HEK293T (cell line): ENCODE measurements around the gene TMEM209.

Source experiments
- CTCF ChIA-PET: fragments of 350-600 bp; formaldehyde crosslinking; extraction: SDS; loops from one replicate; lab custom pipeline; 2021; ENCODE audit warnings: antibody characterized with exemption, inconsistent platforms; lab: Yijun Ruan, JAX
- POLR2A ChIA-PET: fragments of 350-600 bp; formaldehyde crosslinking; extraction: SDS; loops from one replicate; lab custom pipeline; 2020; ENCODE audit warnings: antibody characterized with exemption, inconsistent platforms; lab: Yijun Ruan, JAX
- DNase-seq: peaks from one replicate; pipeline ENCODE4 v3.0.0; 2012; ENCODE audit warnings: mixed read lengths; ENCODE audit errors: extremely low spot score
- ARNT ChIP-seq: fragments of 450-650 bp; IDR thresholded peaks from 2 replicates; pipeline ENCODE4 v1.6.1; 2017; ENCODE audit warnings: mild to moderate bottlenecking
- BHLHE40 ChIP-seq: fragments of 450-650 bp; IDR thresholded peaks from 2 replicates; pipeline ENCODE4 v1.6.1; 2016; ENCODE audit warnings: mild to moderate bottlenecking, moderate library complexity, borderline replicate concordance
- CTBP1 ChIP-seq: fragments of 450-650 bp; IDR thresholded peaks from 2 replicates; pipeline ENCODE4 v1.6.1; 2016; ENCODE audit warnings: borderline replicate concordance
- ELF4 ChIP-seq: fragments of 450-650 bp; IDR thresholded peaks from 2 replicates; pipeline ENCODE4 v1.6.1; 2017; ENCODE audit warnings: antibody characterized with exemption
- FOXA1 ChIP-seq: fragments of 450-650 bp; IDR thresholded peaks from 2 replicates; pipeline ENCODE4 v1.6.1; 2016; ENCODE audit warnings: mild to moderate bottlenecking
- FOXK2 ChIP-seq: fragments of 450-650 bp; IDR thresholded peaks from 2 replicates; pipeline ENCODE4 v1.6.1; 2016; ENCODE audit warnings: mild to moderate bottlenecking
- FOXM1 ChIP-seq: fragments of 450-650 bp; IDR thresholded peaks from 2 replicates; pipeline ENCODE4 v1.6.1; 2017; ENCODE audit warnings: mild to moderate bottlenecking, borderline replicate concordance
- HDGF ChIP-seq: fragments of 450-650 bp; IDR thresholded peaks from 2 replicates; pipeline ENCODE4 v1.6.1; 2017; ENCODE audit warnings: antibody characterized with exemption, borderline replicate concordance
- L3MBTL2 ChIP-seq: fragments of 450-650 bp; conservative IDR thresholded peaks from 2 replicates; pipeline ENCODE4 v1.6.1; 2016; ENCODE audit warnings: mild to moderate bottlenecking
- LEF1 ChIP-seq: fragments of 450-650 bp; IDR thresholded peaks from 2 replicates; pipeline ENCODE4 v1.6.1; 2017; ENCODE audit warnings: mild to moderate bottlenecking, borderline replicate concordance
- NFRKB ChIP-seq: fragments of 450-650 bp; IDR thresholded peaks from 2 replicates; pipeline ENCODE4 v1.6.1; 2016; ENCODE audit warnings: mild to moderate bottlenecking, moderate library complexity
- SP1 ChIP-seq: fragments of 450-650 bp; IDR thresholded peaks from 2 replicates; pipeline ENCODE4 v1.6.1; 2017
- SUZ12 ChIP-seq: fragments of 450-650 bp; IDR thresholded peaks from 2 replicates; pipeline ENCODE4 v1.6.1; 2016; ENCODE audit warnings: mild to moderate bottlenecking
- TARDBP ChIP-seq: fragments of 450-650 bp; IDR thresholded peaks from 2 replicates; pipeline ENCODE4 v1.6.1; 2016
- ZNF384 ChIP-seq: fragments of 450-650 bp; IDR thresholded peaks from 2 replicates; pipeline ENCODE4 v1.6.1; 2016
- TF ChIP-seq, protein P1 (sequence below): fragments of 450-650 bp; IDR thresholded peaks from 2 replicates; pipeline ENCODE4 v1.6.1; 2016

The TMEM209 gene

DNA sequence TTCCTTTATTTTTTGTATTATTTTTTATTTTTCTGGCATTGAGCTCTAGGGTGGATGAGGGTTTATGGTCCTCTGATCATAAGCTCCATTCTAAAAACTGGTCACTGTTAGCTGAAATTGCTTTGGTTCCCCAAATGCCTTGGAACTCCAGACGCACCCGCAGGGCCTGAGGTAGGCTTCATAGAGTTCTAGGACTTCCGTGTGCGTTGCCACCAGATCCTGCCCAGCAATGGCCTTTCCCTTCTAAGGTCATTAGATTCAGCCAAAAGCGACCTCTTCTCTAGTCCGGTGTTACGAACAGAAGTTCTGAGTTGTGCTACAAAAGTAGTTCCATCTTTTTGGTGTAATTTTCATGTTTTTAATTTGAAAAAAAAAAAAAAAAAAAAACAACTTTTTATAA, 70.5 kb downstream of the TMEM209 start:
- no peak for DNase-seq
- ChIA-PET CTCF (interaction anchor here (0.6 kb wide), 1 partner anchor 643 kb away, joined by 3 read pairs; no protein-coding TSS in a partner anchor), POLR2A (no interaction called here)
- no peak for TF ChIP-seq FOXA1
- no peak for TF ChIP-seq BHLHE40
- no peak for TF ChIP-seq NFRKB
- TF ChIP-seq CTBP1: no peak
- TF ChIP-seq L3MBTL2: no peak
- TF ChIP-seq LEF1: no peak

DNA sequence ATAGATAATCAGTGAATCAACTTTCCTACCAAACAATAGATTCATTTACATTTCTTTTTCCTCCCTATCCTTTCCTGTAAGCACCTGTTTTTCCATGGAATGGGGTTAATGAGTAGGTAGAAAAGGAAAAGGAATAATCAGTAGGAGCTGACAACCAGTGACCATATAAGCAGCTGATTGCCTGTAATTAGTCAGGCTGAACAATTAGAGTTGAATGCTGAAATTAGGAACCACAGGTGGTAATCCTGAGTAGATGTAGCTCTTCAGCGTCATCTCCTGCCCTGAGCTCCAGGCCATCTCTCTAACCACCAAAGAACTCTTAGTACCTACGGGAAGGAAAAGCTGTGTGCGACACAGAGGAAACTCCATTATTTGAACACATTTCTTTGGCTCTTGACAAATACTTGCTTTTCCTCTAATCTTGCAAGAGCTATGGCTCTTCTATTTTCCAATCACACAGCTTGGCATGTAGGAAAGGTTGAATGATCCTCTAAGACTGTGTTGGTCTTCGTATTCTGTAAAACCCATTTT, 71.0 kb downstream of the TMEM209 start:
- ChIA-PET CTCF (interaction anchor here (0.6 kb wide), 1 partner anchor 643 kb away, joined by 3 read pairs; no protein-coding TSS in a partner anchor), POLR2A (no interaction called here)
- TF ChIP-seq ZNF384 (no peak), FOXK2 (no peak), SUZ12 (no peak), SP1 (no peak), HDGF (no peak)
- DNase-seq: no peak

DNA sequence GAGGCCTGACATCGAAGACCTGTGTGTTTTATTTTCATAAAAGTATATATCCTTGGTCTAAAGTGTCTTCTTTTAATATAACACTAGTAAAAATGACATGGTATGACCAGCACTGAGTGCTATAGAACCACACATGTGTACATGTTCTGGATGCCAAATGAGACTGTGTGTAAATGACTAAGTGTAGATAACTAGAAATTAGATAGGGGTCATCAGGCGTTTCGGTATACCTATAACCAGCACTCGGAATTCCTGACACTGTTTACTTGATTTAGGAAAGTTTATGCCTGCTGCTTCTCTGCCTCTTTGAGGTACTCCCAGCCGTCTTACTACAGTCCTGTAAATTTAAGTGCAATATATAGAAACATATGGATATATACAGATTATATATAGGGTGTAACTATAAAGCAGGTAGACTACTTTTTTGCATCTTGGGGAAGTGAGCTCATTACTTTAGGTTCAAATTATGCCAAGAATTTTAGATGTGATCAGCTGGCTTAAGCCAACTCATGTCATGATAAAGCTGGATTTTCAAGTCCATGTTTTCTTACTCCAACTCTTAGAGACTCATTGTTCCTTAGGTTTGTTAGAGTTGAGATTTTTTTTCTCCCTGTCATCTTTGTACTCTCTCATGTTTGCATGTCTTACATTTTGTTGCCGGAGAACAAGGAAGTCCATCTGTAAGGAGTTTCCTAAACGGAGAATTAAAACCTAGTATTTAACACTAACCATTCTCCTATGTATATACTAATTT, 72.0 kb downstream of the TMEM209 start:
- ChIA-PET POLR2A (interaction anchor here (0.6 kb wide), 1 partner anchor 24 kb away, joined by 3 read pairs; no protein-coding TSS in a partner anchor), CTCF (no interaction called here)
- no peak for DNase-seq
- TF ChIP-seq FOXK2 (no peak), HDGF (no peak), CTBP1 (no peak), SUZ12 (no peak), LEF1 (no peak), FOXM1 (no peak), ARNT (no peak), TARDBP (no peak), FOXA1 (no peak)
- TF ChIP-seq, protein P1, sequence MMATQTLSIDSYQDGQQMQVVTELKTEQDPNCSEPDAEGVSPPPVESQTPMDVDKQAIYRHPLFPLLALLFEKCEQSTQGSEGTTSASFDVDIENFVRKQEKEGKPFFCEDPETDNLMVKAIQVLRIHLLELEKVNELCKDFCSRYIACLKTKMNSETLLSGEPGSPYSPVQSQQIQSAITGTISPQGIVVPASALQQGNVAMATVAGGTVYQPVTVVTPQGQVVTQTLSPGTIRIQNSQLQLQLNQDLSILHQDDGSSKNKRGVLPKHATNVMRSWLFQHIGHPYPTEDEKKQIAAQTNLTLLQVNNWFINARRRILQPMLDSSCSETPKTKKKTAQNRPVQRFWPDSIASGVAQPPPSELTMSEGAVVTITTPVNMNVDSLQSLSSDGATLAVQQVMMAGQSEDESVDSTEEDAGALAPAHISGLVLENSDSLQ: no peak

DNA sequence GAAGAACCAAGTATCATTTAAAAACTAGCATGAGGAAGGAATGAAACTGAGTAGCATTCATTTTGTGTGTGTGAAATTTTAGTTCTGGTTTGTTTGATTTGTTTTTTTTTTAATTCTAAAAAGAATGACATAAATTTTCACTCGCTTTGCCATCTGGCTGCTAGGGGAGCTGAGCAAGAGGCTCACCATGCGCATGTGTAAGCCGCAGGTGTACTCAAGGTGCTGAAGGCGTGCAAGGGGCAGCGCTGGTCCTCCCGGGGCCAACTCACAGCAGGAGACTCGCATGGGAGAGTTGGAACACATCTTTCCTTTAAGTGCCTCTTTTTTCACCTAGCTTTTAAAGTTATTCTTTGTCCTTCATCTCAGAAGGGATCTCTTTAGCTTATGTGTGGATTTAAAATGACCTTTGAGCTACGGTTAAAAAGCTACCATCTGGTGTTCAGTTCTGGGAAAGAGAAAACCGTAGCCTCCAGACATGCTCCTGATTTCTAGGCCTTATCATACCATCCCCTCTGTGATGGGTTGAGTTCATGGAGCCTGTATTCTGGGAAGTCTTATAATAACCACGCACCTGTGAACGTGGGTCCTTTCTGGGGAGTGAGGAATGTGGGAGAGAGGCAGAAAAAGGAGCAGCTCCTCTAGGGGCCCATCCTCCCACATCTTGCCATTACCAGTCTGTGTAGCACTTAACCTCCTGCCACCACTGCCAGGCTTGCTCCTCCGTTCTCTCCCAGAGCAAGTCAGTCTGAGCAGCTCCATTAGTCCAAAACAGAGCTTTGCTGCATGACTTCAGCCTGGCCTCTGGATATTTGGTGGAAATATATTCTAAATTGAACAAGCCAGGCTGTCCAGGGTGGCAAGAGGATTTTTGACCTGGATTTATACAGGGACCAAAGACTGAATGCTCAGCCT, 73.0 kb downstream of the TMEM209 start:
- TF ChIP-seq LEF1: no peak
- TF ChIP-seq HDGF: no peak
- TF ChIP-seq L3MBTL2: no peak
- TF ChIP-seq TARDBP: no peak
- no peak for TF ChIP-seq ZNF384
- no peak for TF ChIP-seq SUZ12
- no peak for TF ChIP-seq CTBP1
- TF ChIP-seq, protein P1: no peak
- no peak for TF ChIP-seq ELF4
- ChIA-PET CTCF (no interaction called here), POLR2A (no interaction called here)
- no peak for DNase-seq

DNA sequence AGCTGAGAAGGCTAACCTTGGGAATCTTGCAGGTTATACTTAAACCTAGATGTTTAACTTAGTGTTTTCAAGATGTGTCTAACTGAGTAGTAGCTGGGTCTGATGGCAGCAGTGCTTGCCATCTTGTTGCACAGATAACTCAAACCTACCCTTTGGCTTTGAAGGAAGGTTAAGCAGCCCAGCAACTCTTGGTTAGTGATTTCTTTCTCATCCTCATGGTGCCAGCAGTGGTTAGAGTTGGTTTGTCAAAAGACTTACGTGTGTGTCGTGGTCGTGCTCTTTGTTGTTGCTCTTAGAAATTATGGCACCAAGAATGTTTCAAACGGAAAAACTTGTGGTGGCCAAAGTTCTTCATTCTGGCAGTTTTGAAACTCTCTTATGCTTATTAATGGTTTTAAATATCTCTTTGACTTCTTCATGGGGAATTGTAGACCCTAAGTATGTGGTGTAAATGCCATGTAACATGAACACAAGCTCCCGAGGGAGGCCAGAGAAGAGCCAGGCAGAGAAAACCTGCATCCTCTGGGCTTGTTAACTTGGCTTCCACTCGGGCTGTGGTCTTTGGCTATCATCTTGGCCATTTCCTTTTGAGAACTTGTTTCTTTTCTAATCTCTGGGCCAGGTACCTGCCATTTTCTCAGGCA, 73.9 kb downstream of the TMEM209 start:
- TF ChIP-seq ZNF384: no peak
- no peak for TF ChIP-seq FOXA1
- no peak for TF ChIP-seq TARDBP
- no peak for TF ChIP-seq ARNT
- TF ChIP-seq, protein P1: no peak
- TF ChIP-seq L3MBTL2: no peak
- ChIA-PET CTCF (no interaction called here), POLR2A (no interaction called here)
- DNase-seq: no peak

DNA sequence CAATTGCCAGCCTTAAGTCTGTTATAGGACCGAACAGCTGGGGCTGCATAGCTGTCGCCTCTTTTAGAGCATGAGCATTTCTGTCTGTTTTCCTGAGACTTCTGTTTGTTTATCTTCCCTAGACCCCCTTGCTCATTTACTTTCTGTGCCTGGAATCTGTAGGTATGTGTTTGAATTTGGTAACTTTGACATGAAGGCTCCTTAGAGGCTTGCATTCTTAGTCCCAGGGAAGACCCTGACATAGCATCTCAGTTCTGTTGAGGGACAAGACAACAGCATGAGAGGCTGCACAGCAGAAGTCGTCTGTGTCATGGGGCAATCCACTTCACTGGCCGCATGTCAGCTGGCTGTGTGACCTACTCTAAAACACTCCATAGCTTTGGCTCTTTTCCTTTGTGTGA, 76.2 kb downstream of the TMEM209 start:
- no peak for TF ChIP-seq L3MBTL2
- TF ChIP-seq BHLHE40: no peak
- no peak for TF ChIP-seq HDGF
- TF ChIP-seq FOXA1: no peak
- no peak for TF ChIP-seq SUZ12
- TF ChIP-seq FOXK2: no peak
- no peak for TF ChIP-seq TARDBP
- TF ChIP-seq LEF1: no peak
- no peak for TF ChIP-seq ZNF384
- ChIA-PET POLR2A (no interaction called here), CTCF (no interaction called here)
- DNase-seq: no peak
